ENCODE measurements around the gene NEK2. TPM values are rescaled to one million over a fixed set of nuclear protein-coding genes. Genes with fewer than 3 reads are reported as not detected.
"Not testable (repeated sequence)": the region's sequence is repeated elsewhere in the genome, so short reads cannot be mapped to it uniquely, and the experiment has no call there.

NEK2 gene
- total and polyA plus RNA-seq, 2 donors from 2014 or later = 0.35 TPM; not detected in 1

DNA sequence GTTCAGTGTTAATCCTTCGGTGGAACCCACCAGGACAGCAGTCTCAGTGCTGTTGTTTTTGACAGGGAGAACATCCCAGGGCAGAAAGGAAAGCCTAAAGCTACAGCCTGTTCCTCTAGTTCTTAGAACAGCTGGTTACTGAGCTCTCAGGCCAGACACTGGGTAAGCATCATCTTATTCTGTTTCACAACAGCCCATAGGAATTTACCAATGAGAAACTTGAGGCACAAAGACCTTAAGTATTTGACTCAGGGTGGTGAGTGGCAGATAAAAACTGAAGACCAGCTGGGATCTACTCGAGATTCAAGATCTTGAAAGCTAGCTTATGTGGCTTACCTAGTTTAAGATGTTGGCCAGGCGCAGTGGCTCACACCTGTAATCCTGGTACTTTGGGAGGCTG is 9.4 kb upstream of the NEK2 start:
- no peak overlapping the region for H3K4me3 ChIP-seq (ENCODE audit: low read length in 3 of 3)
- H3K27ac ChIP-seq (ENCODE audit: low read depth in 2 of 2, low read length in 2 of 2) = no peak overlapping the region
- no peaks in the 10 kb centered on the region for H3K36me3 ChIP-seq (ENCODE audit: control insufficient read depth in 2 of 3, insufficient read depth in 3 of 3, low read length in 3 of 3)
- H3K4me1 ChIP-seq (ENCODE audit: control insufficient read depth in 2 of 3, insufficient read depth in 2 of 3, low read depth in 1 of 3, low read length in 3 of 3) = peaks cover 0 to 3% (median 0%) of the 10 kb centered on the region in 3 donors
- TF ChIP-seq, protein P1, sequence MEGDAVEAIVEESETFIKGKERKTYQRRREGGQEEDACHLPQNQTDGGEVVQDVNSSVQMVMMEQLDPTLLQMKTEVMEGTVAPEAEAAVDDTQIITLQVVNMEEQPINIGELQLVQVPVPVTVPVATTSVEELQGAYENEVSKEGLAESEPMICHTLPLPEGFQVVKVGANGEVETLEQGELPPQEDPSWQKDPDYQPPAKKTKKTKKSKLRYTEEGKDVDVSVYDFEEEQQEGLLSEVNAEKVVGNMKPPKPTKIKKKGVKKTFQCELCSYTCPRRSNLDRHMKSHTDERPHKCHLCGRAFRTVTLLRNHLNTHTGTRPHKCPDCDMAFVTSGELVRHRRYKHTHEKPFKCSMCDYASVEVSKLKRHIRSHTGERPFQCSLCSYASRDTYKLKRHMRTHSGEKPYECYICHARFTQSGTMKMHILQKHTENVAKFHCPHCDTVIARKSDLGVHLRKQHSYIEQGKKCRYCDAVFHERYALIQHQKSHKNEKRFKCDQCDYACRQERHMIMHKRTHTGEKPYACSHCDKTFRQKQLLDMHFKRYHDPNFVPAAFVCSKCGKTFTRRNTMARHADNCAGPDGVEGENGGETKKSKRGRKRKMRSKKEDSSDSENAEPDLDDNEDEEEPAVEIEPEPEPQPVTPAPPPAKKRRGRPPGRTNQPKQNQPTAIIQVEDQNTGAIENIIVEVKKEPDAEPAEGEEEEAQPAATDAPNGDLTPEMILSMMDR (IDR thresholded peaks at IDR 0.05; ENCODE audit: borderline replicate concordance, extremely low read depth, insufficient read depth) = no peak
- H3K9ac ChIP-seq (ENCODE audit: low read length in 3 of 3) = no peak overlapping the region
- FAIRE-seq (no peak), DNase-seq (no peak)
- H3K27me3 ChIP-seq (ENCODE audit: control insufficient read depth, insufficient read depth, low read length) = no peaks in the 10 kb centered on the region
- intact Hi-C loops (cut with DNase I) = no loop called here
- H3K9me3 ChIP-seq (ENCODE audit: control insufficient read depth in 2 of 3, insufficient read depth in 1 of 3, low read length in 3 of 3) = no peaks in the 10 kb centered on the region

DNA sequence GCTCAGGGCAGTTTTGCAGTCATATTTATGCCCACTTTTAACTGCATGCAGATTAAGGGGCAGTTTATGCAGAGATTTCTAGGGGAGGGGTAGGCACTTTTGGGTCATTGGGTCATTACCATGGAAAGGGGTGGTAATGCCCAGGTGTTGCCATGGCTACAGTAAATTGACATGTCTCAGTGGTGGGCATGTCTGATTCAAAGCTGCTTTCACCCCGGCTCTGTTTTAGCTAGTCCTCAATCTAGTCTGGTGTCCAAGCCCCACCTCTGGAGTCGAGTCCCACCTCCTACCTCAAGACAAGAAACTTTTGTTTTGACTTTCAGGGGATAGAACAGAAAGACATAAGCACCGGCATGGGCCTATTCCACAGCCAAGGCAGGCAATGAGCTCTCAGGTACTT is 8.9 kb upstream of the NEK2 start:
- FAIRE-seq (no peak), DNase-seq (no peak)
- TF ChIP-seq, protein P1 (IDR thresholded peaks at IDR 0.05; ENCODE audit: borderline replicate concordance, extremely low read depth, insufficient read depth) = no peak
- Histone ChIP-seq H3K4me3 (ENCODE audit: low read length in 3 of 3) (no peak overlapping the region), H3K4me1 (ENCODE audit: control insufficient read depth in 2 of 3, insufficient read depth in 2 of 3, low read depth in 1 of 3, low read length in 3 of 3) (peaks cover 0 to 3% (median 0%) of the 10 kb centered on the region in 3 donors), H3K9me3 (ENCODE audit: control insufficient read depth in 2 of 3, insufficient read depth in 1 of 3, low read length in 3 of 3) (no peaks in the 10 kb centered on the region), H3K9ac (ENCODE audit: low read length in 3 of 3) (no peak overlapping the region), H3K27me3 (ENCODE audit: control insufficient read depth, insufficient read depth, low read length) (no peaks in the 10 kb centered on the region), H3K27ac (ENCODE audit: low read depth in 2 of 2, low read length in 2 of 2) (no peak overlapping the region), H3K36me3 (ENCODE audit: control insufficient read depth in 2 of 3, insufficient read depth in 3 of 3, low read length in 3 of 3) (no peaks in the 10 kb centered on the region)
- intact Hi-C loops (cut with DNase I) = no loop called here

DNA sequence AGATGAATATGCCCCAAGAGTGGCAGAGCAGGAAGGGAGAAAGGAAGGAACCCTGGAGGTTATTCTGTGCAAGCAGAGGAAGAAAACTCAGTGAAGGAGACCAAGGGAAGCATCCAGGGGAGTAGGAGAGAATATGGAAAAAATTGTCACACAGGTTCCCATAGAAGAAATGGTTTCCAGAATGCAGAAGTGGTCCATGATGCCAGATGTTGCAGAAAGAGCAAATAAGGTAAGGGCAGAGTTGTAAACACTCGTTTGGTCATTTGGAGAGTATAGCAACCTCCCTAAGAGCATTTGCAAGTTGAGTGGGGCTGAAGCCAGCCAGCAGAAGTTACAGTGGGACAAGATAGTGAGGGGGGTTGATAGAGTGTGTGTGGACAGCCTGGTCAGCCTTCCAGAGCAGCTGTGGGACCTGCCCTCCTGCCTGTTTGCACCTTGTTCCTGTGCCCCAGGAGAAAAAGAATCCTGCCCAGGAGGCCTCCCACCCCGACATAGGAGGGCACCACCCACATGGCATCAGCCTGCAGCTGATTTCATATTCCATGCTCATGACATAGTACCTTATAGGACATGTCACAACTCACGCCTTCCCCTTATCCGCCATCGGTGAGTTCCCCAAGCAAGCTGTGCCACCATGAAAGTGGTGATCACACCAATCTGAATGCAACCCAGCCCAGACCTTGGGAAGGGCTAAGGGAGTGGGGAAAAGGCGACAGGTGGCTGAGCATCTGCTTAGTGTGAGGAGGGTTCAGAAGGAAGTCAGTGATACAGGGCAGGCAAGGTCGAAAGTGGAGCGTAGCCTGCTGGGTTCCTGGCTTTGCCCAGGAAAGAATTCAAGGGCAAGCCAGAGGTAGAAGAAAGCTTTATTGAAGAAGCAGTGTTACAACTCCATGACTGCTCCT is 8.2 kb upstream of the NEK2 start:
- FAIRE-seq = no peak
- intact Hi-C loops (cut with DNase I) = no loop called here
- no peaks in the 10 kb centered on the region for H3K27me3 ChIP-seq (ENCODE audit: control insufficient read depth, insufficient read depth, low read length)

DNA sequence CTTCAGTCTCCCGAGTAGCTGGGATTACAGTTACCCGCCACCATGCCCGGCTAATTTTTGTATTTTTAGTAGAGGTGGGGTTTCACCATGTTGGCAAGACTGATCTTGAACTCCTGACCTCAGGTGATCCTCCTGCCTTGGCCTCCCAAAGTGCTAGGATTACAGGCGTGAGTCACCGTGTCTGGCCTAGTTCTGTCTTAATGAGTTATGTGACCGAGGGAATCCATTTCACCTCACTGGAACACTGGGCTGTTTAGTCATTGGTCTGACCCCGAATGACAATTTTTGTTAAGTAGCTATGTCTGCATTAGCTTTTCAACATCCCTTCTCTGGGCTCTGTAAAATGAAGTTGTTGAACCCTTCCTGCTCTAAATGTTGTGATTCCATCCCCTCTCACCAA is 6.8 kb upstream of the NEK2 start:
- H3K4me1 ChIP-seq (ENCODE audit: control insufficient read depth in 2 of 3, insufficient read depth in 2 of 3, low read depth in 1 of 3, low read length in 3 of 3); H3K4me3 ChIP-seq (ENCODE audit: low read length in 3 of 3); H3K9ac ChIP-seq (ENCODE audit: low read length in 3 of 3); H3K27me3 ChIP-seq (ENCODE audit: control insufficient read depth, insufficient read depth, low read length); DNase-seq; H3K36me3 ChIP-seq (ENCODE audit: control insufficient read depth in 2 of 3, insufficient read depth in 3 of 3, low read length in 3 of 3); H3K9me3 ChIP-seq (ENCODE audit: control insufficient read depth in 2 of 3, insufficient read depth in 1 of 3, low read length in 3 of 3); intact Hi-C loops (cut with DNase I); FAIRE-seq; H3K27ac ChIP-seq (ENCODE audit: low read depth in 2 of 2, low read length in 2 of 2): not testable (repeated sequence)

More for the DNA sequence above, 8.2 kb upstream of the NEK2 start:
- peaks cover 0 to 3% (median 0%) of the 10 kb centered on the region in 3 donors for H3K4me1 ChIP-seq (ENCODE audit: control insufficient read depth in 2 of 3, insufficient read depth in 2 of 3, low read depth in 1 of 3, low read length in 3 of 3)
- H3K27ac ChIP-seq (ENCODE audit: low read depth in 2 of 2, low read length in 2 of 2) = no peak overlapping the region
- H3K4me3 ChIP-seq (ENCODE audit: low read length in 3 of 3) = no peak overlapping the region
- no peak for DNase-seq
- no peaks in the 10 kb centered on the region for H3K9me3 ChIP-seq (ENCODE audit: control insufficient read depth in 2 of 3, insufficient read depth in 1 of 3, low read length in 3 of 3)
- H3K9ac ChIP-seq (ENCODE audit: low read length in 3 of 3) = no peak overlapping the region
- H3K36me3 ChIP-seq (ENCODE audit: control insufficient read depth in 2 of 3, insufficient read depth in 3 of 3, low read length in 3 of 3) = no peaks in the 10 kb centered on the region
- TF ChIP-seq, protein P1 (IDR thresholded peaks at IDR 0.05; ENCODE audit: borderline replicate concordance, extremely low read depth, insufficient read depth) = no peak
